ENCODE measurements around the gene NEDD4L.

Gene NEDD4L

DNA sequence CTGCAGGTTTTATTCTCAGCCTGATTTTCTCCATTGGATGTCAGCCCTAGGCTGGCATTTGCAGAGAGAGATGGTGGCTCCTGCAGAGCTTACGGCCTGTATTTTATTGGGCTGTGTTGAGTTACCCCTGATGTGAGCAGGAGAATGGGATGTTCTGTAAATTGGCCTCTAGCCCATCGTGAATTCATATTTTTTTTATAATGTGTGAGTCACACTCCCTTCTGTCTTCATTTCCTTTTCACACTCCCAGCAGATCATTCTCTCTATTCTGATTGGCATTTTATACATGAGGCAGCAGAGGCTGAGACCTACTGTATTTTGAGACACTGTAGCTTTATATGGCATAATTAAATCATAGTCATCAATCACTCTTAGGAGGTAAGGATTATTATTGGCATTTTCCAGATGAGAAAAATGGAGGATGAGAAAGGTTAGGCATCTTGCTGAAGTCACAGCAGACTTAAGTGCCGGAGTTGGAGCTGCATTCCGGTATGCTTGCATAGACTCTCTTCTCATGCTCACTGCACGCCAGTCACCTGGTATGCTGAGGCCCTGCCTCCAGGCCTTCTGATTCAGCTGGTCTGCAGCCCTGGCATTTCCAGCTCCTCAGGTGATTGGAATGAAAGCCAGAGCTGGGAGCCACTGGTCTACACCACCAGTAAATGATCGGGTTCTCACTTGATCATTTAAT is 142.4 kb downstream of the NEDD4L start:
- no peak for DNase-seq (ENCODE audit: low spot score)

DNA sequence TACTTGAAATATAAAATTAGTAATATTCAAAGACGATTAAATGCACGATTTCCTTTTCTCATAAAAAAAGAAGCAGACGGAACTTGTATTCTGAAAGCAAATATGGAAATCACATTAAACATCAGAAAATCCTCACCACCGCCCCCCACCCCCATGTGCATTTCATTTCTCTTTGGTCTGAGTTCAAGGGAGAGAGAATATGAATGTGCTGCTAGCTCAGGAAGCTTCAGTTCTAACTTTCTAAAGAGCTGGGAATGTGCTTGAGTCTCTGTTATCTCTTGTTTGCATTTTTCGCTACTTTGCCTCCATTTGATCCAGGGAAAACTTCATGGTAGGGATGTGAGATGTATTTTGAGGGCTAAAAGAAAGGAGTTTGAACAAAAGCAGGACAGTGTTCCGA is 143.6 kb downstream of the NEDD4L start:
- DNase-seq (ENCODE audit: low spot score): no peak

DNA sequence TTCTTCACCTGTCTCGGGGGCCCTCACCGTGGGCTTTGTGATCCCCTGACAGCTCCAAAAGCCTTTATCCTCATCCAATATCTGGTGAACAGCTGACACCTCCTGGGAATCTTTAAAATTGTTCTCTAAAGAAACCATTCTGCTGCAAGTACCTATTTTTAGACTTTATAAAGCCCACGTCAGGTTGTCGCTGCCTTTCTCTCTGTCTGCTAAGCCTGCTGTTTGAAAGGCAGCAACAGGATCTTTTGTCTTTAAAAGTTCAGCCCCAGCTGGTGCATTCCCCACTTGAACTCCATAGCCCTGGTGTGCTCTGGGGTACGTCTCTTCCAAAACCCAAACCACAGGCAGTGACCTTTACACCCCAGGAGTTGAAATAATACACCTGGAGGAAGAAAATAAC is 145.0 kb downstream of the NEDD4L start:
- DNase-seq (ENCODE audit: low spot score): no peak

DNA sequence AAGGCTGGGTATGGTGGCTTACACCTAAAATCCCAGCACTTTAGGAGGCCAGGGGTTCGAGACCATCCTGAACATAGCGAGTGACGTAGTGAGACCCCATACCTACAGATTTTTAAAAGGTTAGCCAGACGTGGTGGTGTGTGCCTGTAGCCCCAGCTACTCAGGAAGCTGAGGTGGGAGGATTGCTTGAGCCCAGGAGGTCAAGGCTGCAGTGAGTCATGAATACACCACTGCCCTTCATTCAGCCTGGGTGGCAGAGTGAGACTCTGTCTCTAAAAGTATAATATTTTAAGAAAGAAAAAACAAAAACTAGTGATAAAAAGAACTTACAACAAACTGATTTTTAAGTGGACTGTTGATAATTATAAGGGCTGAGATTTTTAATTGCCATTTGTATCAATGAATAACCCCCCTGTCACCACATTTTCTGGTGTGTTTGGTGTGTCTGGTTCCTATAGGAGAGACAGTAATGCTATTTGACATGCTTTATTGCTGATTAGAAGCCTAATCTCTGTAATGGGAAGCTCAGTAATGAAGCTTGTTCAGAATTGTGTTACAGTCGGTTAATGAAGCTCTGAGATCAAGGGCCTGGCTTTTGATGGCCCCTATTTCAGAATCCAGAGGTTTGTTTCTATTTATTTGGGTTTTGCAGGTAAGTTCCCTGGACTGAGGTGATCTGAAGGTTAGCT is 147.0 kb downstream of the NEDD4L start:
- no peak for DNase-seq (ENCODE audit: low spot score)

DNA sequence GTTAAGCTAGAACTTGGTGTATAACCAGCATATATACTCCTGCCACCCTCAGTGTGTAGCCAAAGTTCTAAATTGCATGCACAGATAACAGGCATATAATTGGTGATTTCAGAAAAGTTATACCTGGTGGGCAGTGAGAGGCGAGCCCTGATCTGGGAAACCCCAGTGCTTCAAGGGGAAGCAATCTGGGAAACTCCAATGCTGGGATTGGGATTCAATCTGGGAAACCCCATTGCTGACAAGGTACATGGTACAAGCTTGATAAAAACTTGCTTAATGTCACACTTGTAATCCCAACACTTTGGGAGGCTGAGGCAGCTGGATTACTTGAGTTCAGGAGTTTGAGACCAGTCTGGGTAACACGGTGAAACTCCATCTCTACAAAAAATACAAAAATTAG is 147.6 kb downstream of the NEDD4L start:
- DNase-seq (ENCODE audit: low spot score): no peak

DNA sequence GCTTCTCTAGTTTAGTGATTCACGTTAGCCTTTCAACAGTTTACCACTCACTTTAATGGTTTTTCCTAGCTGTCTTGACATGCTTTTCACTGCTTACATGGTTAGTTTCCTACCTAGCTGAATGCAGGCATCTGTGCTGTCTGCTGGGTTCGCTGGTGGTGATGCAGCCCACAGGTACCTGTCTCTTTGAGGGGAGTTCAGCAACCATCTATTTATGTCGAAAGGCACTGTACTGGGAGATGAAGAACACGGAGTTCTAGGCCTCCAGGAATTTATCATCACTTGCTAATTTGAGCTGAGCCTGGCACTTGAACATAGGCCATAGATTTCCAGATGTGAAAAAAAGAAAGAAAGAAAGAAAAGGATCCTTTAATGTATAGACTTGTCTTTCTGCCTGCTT is 148.5 kb downstream of the NEDD4L start:
- DNase-seq (ENCODE audit: low spot score): no peak

DNA sequence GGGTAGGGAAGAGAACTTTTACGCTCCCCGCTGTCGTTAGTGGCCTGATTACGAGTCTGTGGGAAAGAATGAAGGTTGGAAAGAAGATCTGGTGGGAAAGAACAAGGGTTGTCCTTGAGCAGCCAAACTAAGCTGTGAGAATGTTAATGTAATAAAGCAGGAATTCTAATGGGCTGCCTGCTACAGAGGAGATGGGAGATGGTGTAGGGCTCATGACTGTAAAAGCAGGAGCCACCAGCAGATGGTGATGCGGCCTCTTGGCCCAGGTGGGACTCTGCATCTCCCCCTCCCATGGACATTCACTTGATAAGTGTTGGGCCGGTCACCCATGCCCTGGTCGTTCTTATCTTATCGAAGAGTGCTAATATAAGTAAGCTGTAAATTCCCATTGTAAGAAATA is 150.0 kb downstream of the NEDD4L start:
- DNase-seq (ENCODE audit: low spot score): no peak

DNA sequence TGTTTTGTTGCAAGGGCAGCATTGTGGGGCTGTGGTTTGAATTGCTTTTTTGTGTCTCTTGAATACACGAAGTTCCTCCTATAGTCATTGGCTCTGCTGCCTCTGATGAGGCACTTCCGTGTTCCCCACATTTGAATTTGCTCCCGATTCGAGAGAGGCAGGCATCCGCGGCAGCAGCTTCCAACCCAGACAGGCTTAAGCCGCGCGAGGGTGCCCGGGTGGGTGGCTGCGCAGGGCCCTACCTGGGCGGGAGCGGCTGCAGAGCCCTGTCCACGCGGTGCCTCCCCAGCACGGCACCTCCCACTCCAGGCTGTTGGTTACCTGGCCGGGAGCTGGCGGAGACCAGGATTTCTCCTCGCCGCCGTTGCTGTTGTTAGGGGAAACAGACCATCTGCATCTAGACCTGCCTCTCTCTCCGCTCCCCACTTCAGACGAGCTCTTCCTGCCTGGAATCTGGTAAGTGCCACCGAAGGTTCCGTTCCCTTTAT is 151.3 kb downstream of the NEDD4L start:
- peak; percentile 4 for DNase-seq (ENCODE audit: low spot score)

DNA sequence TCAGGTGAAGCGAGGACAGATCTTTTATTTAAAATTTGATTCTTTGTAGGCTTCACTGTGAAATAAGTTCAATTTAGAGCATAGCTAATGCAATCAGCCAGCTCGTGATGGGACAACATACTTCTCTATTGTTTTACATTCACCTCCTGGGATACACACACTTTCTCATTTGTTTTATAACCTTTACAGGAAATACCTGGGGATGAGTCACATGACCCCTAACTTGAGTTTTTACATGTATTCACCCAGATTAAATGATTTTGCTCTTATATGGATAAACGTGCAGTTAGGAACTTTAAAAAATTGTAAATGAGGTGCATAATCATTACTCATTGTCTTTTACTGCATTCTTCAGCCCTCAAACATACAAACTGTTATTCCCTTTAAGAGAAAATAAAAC is 152.1 kb downstream of the NEDD4L start:
- no peak for DNase-seq (ENCODE audit: low spot score)

DNA sequence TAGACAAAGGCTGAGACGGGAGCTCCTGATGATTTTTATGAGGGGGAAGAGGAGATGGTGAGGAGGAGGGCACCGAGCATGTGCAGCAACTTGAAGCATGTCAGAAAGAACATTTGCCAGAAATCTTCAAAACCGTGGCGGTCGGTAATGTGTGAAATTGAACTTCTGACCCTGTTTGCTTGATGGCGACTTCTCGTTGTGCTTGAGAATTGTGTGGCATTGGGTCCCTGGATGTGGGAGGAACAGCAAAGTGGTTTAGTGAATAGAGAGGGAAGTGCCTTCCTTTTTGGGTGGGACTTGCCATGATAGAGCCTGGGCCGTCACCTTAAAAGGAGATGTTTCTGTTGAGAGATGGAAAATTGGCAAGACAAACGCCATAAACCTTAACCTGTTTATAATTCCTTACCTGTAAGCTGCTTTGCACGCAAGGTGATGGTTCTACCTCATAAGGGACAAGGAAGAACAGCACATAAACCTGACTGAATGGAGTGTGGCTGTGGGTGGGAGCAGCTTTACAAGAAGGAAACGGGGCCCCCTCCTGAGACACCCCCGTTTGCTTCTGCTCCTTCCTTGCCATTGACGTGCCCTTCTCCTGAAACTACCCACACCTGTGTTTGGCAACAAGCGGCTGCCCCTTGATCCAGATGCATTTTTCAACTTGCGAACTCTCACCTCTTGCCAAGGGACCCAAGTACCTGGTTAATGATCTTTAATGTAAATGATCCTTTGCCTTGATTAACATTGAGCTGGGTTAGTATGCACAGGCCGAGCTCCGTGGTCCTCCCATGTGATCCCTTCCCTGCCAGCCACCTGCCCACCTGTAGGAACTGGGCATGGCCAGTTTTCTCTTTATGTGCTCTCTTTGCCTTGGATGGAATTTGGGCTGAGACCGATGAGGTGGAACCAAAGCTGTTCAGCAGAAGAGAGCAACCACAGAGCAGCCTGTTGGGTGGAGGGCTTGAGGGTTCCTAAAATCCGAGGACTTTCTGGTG is 153.2 kb downstream of the NEDD4L start:
- no peak for DNase-seq (ENCODE audit: low spot score)

DNA sequence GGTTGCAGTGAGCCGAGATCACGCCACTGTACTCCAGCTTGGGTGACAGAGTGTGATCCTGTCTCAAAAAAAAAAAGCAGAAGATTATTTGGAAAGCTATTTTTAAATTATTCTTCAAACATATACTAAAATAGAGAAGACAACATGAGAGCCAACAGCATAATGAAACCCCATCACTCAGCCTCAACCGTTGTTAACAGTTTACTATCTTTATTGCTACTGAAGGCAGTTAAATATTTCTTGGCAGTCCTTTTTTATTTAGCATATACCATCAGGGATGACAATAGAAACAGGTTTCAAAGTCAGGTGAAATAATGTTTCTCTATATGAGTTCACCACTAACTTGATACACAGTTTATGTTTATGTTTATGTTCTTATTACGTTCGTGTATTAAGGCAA is 157.2 kb downstream of the NEDD4L start:
- DNase-seq (ENCODE audit: low spot score): no peak

DNA sequence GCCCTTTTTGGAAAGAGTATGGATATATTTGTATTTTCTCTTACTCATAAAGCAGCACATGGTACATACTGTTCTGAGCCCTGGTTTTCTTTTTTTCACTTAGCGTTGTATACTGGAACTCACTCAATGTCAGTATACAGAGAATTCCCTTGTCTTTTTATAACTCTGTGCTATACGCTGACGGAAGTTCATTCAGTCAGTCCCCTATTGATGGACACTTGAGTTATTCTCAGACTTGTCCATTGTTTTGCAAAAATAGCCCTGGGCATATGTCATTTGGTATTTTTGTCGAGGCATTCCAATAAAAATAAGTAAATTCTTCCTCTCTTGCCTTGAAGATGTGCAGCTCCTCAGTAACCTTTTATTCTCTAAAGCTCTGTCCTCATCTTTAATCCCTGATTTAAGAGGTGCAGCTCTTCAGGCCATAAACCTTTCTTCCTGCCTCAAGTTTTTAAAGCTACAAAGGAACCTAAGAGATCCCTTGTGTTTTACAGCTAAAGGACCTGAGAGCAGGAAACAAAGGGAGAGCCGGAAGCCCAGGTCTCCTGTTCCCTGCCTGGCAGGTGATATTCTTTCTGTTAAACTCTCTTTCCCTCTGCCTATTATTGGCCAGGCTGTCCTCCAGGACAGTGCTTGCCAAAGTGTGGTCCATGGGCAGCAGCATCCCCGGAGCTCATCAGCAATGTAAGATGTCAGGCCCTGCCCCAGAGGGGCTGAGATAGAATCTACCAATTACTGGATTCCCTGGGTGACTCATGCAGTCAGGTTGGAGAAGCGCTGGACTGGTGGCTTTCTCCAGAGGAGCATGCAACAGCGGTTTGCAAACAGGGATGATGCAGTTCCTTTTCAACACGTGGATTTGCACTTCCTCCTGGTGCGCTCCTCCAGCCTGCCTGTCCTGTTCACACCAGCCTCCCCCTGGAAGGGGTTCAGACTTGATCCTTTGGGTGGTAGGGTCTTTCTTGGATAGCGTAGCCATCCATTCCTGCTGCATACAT is 158.0 kb downstream of the NEDD4L start:
- no peak for DNase-seq (ENCODE audit: low spot score)

DNA sequence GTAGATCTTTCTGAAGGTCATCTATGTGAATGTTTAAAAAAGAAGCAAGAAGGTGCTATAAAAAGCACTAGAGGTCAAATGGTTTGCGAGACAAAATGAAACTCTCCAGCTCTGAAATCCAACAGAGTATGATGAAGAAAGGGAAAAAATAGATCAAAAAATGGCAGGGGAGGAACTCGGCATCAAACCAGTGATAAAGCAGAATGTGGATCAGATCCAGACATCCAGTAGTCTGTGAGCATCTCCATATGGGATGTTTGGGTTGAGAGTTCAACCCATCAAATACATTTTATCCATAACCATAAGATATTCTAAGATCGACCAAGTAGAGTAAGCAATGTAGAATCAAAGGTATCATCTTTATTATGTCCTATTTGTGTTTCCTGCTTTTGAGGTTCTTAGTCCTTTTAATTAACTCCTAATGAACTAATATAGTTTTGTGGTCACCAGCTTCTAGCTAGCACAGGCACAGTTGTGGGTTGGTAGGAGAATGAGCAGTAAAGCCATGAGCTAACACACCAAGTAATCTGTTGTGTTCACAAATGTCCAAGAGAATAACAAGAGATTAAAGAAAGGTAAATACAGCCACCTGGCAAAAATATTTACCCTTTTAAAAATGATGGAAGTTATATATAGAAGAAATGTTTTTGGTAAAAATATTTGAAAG is 160.9 kb downstream of the NEDD4L start:
- DNase-seq (ENCODE audit: low spot score): no peak

DNA sequence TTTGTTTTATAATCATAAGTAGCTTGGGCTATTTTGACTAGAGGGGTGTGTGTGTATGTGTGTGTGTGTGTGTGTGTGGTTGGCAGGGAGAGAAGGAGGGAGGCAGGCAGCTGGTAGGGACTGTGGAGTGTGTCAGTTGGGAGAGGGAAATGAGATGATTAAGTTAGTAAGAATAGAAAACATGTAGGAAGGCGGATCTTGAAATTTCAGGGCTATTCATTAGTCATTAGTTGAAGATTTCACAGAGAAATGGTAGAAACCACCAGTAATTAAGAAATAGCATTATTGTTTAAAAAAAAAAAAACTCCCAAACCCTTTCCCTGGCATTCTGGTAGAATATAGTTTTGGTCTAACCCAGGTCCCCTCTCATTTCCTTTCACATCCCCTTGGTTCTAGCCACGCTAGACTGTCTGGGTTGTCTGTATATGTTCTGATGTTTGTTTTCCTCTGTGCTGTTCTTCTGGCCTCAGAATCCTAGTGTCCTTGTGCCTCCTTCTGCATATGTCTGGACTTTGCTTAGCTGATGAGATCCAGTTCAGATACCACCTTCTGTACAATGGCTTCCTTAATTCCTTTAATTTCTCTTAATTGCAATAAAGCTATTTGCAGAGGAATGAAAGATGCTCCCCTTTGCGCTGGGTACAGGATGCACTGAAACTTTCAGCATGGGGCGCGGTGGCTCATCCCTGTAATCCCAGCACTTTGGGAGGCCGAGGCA is 161.6 kb downstream of the NEDD4L start:
- DNase-seq (ENCODE audit: low spot score): no peak

DNA sequence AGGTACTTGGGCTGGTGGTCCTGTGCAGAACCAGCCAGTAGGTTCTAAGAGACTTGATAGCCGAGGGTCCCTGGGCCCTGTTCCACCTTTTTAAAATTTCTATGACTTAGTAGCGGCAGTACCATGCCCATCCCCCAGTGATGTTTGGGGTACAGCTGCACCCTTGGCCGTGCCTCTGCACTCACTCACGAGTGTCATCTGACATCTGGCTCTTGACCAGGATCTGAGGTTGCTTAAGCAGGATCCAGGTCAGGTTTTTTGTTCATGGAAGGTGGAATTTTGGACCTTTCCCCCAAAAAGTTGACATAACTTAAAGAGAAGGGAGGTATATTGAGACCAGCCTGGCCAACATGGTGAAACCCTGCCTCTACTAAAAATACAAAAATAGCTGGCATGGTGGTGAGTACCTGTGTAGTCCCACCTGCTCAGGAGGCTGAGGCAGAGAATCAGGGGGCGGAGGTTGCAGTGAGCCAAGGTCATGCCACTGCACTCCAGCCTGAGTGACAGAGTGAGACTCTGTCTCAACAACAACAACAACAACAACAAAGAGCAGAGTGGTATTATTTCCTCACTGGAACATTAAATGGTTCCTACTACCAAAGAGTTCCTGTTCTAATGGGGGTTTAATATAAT is 163.6 kb downstream of the NEDD4L start:
- no peak for DNase-seq (ENCODE audit: low spot score)

DNA sequence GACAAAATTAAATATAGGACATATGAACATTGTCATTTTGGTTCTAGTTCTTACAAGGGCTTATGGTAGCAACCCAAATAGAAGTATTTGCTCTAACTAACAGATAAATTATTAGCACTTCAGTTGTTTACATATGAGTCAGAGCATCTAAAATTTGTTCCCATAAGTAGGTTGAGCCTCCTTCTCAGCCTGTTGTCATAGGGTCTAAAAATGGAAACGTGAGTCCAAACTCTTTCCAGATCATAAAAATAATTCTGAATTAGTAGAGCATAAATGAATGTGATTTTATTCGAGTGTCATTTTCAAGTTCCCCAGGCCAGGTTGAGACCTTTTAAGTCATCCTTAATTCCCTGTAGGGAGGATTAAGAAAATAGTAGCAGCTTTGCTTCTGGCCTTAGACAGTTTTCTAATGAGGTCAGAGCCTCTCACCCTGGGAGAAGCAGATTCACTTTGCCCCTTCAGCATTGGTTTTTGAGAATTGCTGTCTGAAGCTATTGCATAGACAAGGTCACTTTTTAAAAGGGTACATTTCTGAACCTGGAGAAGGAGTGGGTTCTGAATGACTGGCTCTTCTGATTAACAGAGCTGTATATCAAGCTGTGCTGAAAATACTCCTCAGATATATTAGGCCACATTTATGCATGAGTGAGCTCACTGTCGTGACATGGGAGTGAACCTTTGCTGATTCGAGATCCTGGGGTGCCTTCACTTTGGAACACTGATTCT is 164.3 kb downstream of the NEDD4L start:
- DNase-seq (ENCODE audit: low spot score): no peak

DNA sequence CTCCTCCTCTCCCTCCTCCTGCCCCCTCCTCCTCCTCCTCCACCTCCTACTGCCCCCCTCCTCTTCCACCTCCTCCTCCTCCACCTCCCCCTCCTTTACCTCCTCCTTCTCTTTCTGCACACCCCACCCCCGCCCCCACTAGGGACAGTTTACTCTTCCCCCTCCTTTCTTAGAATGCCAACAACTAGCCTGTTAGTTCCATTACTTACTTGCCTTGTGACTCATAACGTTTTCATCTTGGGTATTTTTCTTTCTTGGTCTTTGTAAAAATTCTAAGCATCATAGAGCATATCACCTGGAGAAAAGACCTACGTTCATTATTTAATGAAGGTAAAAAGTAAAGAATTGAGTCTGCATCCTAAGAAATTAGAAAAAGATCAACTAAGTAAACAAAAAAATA is 165.3 kb downstream of the NEDD4L start:
- DNase-seq (ENCODE audit: low spot score): no peak

DNA sequence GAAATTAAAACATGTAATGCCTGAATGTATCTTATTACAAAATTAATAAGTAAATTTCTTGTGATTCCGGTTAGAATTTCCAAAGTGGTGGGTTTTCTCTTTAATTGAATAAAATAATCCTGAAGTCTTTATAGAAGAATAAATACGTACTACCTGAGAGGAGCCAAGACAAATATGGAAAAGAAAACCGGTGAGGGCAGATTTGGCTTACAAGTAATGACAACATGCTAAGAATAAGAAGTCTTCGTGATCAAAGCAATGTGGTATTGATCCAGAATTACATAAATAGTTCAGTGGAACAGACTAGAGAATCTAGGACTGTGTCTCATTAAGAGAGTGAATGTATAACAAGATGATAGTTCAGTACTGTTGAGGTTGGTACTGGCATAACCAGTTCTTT is 167.5 kb downstream of the NEDD4L start:
- DNase-seq (ENCODE audit: low spot score): no peak

DNA sequence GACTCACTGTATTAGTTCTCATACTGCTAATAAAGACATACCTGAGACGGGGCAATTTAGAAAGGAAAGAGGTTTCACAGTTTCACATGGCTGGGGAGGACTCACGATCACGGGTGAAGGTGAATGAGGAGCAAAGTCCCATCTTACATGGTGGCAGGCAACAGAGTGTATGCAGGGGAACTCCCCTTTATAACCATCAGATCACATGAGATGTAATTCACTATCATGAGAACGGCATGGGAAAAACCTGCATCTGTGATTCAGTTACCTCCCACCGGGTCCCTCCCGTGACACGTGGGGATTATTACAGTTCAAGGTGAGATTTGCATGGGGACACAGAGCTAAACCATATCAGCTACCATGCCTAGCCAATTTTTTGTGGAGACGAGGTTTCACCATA is 168.2 kb downstream of the NEDD4L start:
- DNase-seq (ENCODE audit: low spot score): no peak

Data from activated CD4-positive, alpha-beta T cell treated with anti-CD3 and anti-CD28 coated beads, Interleukin-2, Interleukin-4, amounts not matched to agents 100 ng/mL and 50 ng/mL, durations not matched to agents 16 hours and 8 hours (primary cell).